Breast epithelium (tissue), 4 donors: ENCODE results near the gene MON2. TPM values are rescaled to one million over a fixed set of nuclear protein-coding genes. Genes with fewer than 3 reads are reported as not detected.
A peak's percentile ranks its signal among the peaks of the same experiment; 100 is the strongest.

Source experiments
- DNase-seq, 2 donors: peaks; one replicate each; pipeline ENCODE4 v3.0.0-alpha.2; 2019; ENCODE audit warnings: low spot score in 2 of 2
- H3K27ac ChIP-seq, 2 donors: fragments of 200-600 bp; sonication (generic) in 1 of 2; one replicate each; pipeline ENCODE4 v1.5.1; 2016 to 2019; ENCODE audit warnings: mild to moderate bottlenecking in 1 of 2
- H3K27me3 ChIP-seq, 2 donors: fragments of 200-600 bp; sonication (generic) in 1 of 2; one replicate each; pipeline versions ENCODE4 v1.5.1 to v1.6.0; 2017 to 2019; ENCODE audit warnings: control low read depth in 1 of 2, mild to moderate bottlenecking in 1 of 2
- H3K36me3 ChIP-seq: fragments of 200-600 bp; one replicate; pipeline ENCODE4 v1.5.1; 2019
- H3K4me1 ChIP-seq, 2 donors: fragments of 200-600 bp; sonication (generic); one replicate each; pipeline ENCODE4 v1.5.1; 2016 to 2019; ENCODE audit warnings: control low read depth in 1 of 2
- H3K4me3 ChIP-seq, 3 donors: fragments of 200-600 bp; sonication (generic); 1 replicate in 2 of 3; 2 replicates in 1 of 3; pipeline ENCODE4 v1.5.1; 2016 to 2019; ENCODE audit warnings: mild to moderate bottlenecking in 3 of 3, moderate library complexity in 2 of 3
- H3K9me3 ChIP-seq, 2 donors: fragments of 200-600 bp; sonication (generic) in 1 of 2; one replicate each; pipeline ENCODE4 v1.5.1; 2016 to 2019; ENCODE audit warnings: control low read depth in 1 of 2
- POLR2A ChIP-seq: fragments of 450-650 bp; IDR thresholded peaks from one replicate; pipeline ENCODE4 v1.6.1; 2016; ENCODE audit warnings: antibody characterized with exemption, mild to moderate bottlenecking, moderate library complexity
- POLR2AphosphoS5 ChIP-seq, 3 donors: sonication (generic); formaldehyde crosslinking; IDR thresholded peaks; one replicate each; pipeline ENCODE4 v1.6.1; 2017; ENCODE audit warnings: antibody characterized with exemption in 3 of 3
- intact Hi-C: fragments of 100-400 bp; cut with DNase I; formaldehyde crosslinking; loops from one replicate; pipeline ENCODE4 v1.15.1; 2023; ENCODE audit warnings: low total_unique reads
- total RNA-seq, 3 donors: library from RNA; depleted of rRNA; stranded (reverse); fragments of >200 nt; gene quantifications; one replicate each; pipeline ENCODE4 v1.1.0, GENCODE V29; 2016
- TF ChIP-seq, protein P1 (sequence below), 3 donors: fragments of 450-650 bp; IDR thresholded peaks; one replicate each; pipeline ENCODE4 v1.5.1; 2016 to 2017; ENCODE audit warnings: antibody characterized with exemption in 3 of 3, mild to moderate bottlenecking in 3 of 3, moderate library complexity in 3 of 3

MON2 gene
- total RNA-seq, 3 donors from 2014 or later, result 85.0 to 162 (median 123) TPM

DNA sequence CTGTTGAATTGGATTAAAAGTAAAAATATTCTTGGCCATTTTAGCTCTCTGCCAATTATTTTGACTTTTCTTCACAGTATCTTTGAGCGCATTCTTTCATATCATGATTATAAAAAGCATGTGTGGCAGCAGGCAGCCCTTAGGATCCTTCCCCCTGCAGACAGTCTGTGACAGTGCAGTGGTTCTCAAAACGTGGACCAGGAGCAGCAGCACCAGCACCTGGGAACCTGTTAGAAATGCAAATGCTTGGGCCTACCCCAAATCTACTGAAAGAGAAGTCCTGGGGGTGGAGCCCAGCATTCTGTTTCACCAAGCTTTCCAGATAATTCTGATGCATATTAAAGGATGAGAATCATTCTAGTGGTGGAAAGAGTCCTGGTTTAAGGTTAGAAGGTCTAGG, 155.6 kb downstream of the MON2 start:
- no peak for DNase-seq
- Histone ChIP-seq H3K4me3 (no peak overlapping the region), H3K9me3 (no peaks in the 10 kb centered on the region), H3K36me3 (no peaks in the 10 kb centered on the region), H3K27me3 (no peaks in the 10 kb centered on the region), H3K27ac (no peak overlapping the region), H3K4me1 (no peaks in the 10 kb centered on the region)
- intact Hi-C loops, result no loop called here
- TF ChIP-seq POLR2A (no peak), POLR2AphosphoS5 (IDR thresholded peaks at IDR 0.05) (no peak)
- TF ChIP-seq, protein P1, sequence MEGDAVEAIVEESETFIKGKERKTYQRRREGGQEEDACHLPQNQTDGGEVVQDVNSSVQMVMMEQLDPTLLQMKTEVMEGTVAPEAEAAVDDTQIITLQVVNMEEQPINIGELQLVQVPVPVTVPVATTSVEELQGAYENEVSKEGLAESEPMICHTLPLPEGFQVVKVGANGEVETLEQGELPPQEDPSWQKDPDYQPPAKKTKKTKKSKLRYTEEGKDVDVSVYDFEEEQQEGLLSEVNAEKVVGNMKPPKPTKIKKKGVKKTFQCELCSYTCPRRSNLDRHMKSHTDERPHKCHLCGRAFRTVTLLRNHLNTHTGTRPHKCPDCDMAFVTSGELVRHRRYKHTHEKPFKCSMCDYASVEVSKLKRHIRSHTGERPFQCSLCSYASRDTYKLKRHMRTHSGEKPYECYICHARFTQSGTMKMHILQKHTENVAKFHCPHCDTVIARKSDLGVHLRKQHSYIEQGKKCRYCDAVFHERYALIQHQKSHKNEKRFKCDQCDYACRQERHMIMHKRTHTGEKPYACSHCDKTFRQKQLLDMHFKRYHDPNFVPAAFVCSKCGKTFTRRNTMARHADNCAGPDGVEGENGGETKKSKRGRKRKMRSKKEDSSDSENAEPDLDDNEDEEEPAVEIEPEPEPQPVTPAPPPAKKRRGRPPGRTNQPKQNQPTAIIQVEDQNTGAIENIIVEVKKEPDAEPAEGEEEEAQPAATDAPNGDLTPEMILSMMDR (IDR thresholded peaks at IDR 0.05), result no peak

DNA sequence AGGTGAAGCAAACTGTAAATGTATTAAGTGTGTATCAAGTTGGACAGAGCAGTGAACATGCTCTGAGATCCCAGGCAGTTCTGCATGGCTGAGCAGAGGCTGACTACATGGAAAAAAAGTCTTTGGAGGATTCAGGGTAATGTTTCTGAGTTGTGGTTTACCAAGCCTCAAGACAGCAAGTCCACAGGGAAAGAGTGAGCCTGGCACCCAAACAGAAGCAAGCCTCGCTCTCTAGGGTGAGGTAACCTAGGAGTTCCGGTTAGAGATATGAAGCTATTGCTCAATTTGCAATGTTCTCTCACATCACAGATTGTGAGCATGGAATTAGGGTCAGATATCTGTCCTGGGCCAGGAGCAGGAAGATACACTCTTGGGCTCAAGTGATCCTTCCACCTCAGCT, 158.6 kb downstream of the MON2 start:
- intact Hi-C loops, result no loop called here
- no peaks in the 10 kb centered on the region for H3K27me3 ChIP-seq
- TF ChIP-seq POLR2A (no peak), POLR2AphosphoS5 (IDR thresholded peaks at IDR 0.05) (no peak)
- TF ChIP-seq, protein P1 (IDR thresholded peaks at IDR 0.05), result no peak
- H3K4me3 ChIP-seq, result no peak overlapping the region
- no peaks in the 10 kb centered on the region for H3K9me3 ChIP-seq
- H3K36me3 ChIP-seq, result no peaks in the 10 kb centered on the region
- DNase-seq, result no peak
- H3K4me1 ChIP-seq, result no peaks in the 10 kb centered on the region
- peak overlapping the region in 1 of 2 donors; percentile 19 for H3K27ac ChIP-seq

DNA sequence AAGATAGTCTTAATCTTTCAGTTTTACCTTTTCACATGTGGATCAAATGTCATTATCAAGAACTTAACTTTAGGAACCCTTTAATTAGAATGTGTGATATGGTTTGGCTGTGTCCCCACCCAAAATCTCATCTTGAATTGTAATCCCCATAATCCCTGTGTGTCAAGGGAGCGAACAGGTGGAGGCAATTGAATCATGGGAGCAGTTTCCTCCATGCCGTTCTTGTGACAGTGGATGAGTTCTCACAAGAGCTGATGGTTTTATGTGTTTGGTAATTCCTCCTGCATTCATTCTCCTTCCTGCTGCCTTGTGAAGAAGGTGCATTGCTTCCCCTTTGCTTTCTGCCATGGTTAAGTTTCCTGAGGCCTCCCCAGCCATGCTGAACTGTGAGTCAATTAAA, 160.6 kb downstream of the MON2 start:
- H3K27ac ChIP-seq, result no peak overlapping the region
- TF ChIP-seq, protein P1 (IDR thresholded peaks at IDR 0.05), result no peak
- TF ChIP-seq POLR2A (no peak), POLR2AphosphoS5 (IDR thresholded peaks at IDR 0.05) (no peak)
- intact Hi-C loops, result no loop called here
- H3K9me3 ChIP-seq, result no peaks in the 10 kb centered on the region
- H3K4me1 ChIP-seq, result no peaks in the 10 kb centered on the region
- DNase-seq, result no peak
- H3K27me3 ChIP-seq, result no peaks in the 10 kb centered on the region
- no peaks in the 10 kb centered on the region for H3K36me3 ChIP-seq
- H3K4me3 ChIP-seq, result no peak overlapping the region

DNA sequence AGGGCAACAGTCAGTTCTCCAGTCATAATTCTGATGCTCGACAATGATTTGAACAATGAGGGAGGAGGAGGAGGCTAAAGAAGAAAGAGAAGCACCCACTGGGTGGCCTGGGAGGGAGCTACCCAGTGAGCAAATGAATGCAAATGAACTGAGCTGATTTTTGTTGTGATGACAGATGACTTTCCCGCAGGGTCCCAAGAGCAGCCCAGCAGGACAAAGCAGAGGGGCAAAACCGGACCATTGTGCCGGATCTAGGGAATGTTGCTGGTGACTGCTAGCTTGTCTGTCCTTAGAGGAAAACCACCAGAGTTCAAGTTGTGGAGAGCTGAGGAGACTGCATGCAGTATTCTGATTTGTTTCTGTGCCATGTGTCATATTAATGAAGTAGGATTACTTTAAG, 162.8 kb downstream of the MON2 start:
- no peak for DNase-seq
- TF ChIP-seq POLR2AphosphoS5 (IDR thresholded peaks at IDR 0.05) (no peak), POLR2A (no peak)
- TF ChIP-seq, protein P1 (IDR thresholded peaks at IDR 0.05), result no peak
- Histone ChIP-seq H3K27me3 (no peaks in the 10 kb centered on the region), H3K4me1 (peaks cover 0 to 9% of the 10 kb centered on the region in 2 donors), H3K4me3 (no peak overlapping the region), H3K36me3 (no peaks in the 10 kb centered on the region), H3K9me3 (no peaks in the 10 kb centered on the region), H3K27ac (no peak overlapping the region)
- intact Hi-C loops, result no loop called here

DNA sequence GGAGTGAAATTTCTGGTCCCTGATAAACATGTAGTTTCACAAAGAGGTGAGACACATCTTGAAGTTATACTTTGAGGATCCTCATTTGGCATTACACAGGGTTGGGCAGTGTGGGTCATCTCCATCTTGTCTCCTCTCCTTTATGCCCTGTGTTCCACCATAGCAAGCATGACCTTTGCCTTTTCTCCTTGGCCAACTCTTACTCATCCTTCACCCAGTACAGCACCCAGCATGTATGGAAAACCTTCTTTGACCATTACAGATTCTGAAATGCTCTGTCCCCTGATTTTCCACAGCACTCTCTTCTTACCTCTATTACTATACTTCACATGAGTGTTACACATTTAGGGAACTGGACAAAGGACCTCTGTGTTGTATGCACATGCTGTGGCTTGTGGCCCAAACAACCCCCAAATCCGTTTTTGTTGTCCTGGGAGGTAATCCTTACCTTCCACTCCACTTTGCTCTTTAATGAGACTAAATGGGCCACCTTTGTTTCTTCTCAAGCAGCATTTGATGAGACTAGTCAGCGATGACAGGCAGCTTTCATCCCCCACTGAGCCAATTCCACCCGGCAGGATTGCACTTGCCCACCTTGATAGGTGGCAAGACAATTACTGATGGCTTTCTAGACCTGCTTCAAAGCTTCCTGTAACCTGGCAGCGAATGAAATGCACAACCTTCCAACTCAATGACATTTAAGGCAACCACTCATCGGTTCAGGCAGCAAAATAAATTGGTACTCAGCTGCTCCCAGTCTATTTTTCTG, 163.5 kb downstream of the MON2 start:
- Histone ChIP-seq H3K36me3 (no peaks in the 10 kb centered on the region), H3K27me3 (no peaks in the 10 kb centered on the region), H3K9me3 (no peaks in the 10 kb centered on the region), H3K27ac (peak overlapping the region in 1 of 2 donors; percentile 1), H3K4me1 (peaks cover 0 to 9% of the 10 kb centered on the region in 2 donors), H3K4me3 (no peak overlapping the region)
- TF ChIP-seq, protein P1 (IDR thresholded peaks at IDR 0.05), result no peak
- TF ChIP-seq POLR2A (no peak), POLR2AphosphoS5 (IDR thresholded peaks at IDR 0.05) (no peak)
- intact Hi-C loops, result no loop called here
- no peak for DNase-seq
